HG02884 (cell line): ENCODE data around the gene CERS1.

Experiments used
- ATAC-seq: cut with Tn5 transposase; IDR thresholded peaks from one replicate; pipeline ENCODE4 v1.9.1; 2021; ENCODE audit warnings: mild to moderate bottlenecking, moderate library complexity; ENCODE audit not compliant: unreplicated experiment

Gene CERS1

DNA sequence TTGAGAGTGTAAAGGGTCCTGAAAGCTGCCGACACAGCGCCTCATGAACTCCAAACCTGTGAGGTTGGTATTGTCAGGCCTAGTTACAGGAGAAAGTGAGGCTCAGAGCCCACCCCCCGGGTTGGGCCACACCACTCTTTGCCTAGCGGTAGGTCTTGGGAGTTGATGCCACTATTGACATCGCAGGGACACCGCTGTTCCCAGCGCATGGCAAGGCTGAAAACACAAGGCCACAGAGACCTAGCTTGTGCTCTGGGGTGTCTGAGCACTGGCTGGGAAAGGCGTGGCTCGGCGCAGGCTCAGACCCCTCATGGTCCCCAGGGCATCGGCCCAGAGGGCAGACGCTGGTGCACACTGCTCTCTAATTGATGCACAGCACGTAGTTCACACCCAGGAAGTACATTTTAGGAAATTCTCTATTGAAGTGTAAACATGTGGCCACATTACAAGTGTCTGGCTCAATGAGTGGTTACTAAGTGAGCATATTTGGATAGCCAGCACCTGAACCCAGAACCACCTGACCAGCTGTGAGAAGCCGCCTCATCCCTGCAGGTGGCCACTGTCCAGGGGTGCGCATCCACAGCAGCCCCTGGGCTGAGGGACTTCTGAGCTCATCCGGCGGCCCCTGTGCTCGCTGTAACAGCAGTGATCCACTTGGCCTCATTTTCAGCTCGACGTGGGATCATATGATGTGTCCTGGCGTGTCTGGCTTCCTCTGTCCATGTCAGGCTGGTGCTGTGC, 36.9 kb downstream of the CERS1 start:
- ATAC-seq: no peak

GRCh38 chr19:18857223-18857622, 38.7 kb downstream of the CERS1 start:
- no peak for ATAC-seq

DNA sequence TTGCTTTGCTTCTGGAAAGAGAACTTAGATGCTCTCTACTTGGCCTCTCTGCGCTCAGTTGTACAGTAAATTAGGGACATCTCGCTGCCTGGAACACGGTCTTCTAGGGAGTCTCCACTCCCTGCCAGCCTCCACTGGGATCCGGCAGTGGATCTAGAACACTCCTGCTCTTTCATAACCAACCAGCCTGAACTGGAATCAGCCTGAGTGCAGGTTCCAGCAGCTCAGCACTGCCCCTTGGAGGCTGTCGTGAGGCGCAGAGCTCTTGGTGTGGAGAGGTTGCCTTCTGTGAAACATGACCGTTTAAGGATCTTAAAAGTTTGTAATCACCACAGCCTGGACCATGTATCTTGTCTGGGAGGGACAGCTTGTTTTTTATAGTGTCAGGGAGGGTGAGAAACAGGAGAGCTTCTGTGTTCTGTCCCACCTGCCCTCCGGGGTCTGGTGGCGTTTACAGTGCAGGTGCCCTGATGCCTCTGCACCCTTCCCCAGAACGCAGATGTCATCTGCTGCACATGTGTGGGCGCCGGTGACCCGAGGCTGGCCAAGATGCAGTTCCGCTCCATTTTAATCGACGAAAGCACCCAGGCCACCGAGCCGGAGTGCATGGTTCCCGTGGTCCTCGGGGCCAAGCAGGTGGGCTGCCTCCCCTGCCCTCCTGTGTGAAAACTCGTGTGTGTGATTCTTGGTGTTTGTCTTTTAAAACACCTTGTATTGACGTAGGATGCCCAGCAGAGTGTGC, 39.4 kb downstream of the CERS1 start:
- ATAC-seq: no peak

DNA sequence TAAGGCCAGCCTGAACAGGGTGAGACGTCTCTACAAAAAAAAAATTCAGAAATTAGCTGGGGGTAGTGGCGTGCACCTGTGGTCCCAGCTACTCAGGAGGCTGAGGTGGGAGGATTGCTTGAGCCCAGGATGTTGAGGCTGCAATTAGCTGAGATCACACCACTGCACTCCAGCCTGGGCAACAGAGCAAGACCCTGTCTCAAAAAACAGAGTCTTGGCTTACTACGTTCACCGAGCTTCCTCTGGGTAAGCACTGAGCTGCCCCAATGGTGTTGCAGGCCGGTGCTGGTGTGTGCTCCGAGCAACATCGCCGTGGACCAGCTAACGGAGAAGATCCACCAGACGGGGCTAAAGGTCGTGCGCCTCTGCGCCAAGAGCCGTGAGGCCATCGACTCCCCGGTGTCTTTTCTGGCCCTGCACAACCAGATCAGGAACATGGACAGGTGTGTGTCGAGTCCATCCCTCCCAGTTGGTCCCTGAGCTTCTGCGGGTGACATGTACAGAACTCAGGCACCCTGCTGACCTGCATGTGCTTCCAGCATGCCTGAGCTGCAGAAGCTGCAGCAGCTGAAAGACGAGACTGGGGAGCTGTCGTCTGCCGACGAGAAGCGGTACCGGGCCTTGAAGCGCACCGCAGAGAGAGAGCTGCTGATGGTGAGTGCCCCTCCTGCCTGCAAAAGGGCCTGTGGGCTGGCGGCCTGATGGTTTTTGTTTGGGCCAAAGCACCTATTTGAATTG, 40.1 kb downstream of the CERS1 start:
- no peak for ATAC-seq

- ATAC-seq: no peak
Observed at GRCh38 chr19:18854982-18855381, 41.0 kb downstream of the CERS1 start.

GRCh38 chr19:18853755-18854427, 42.1 kb downstream of the CERS1 start:
- ATAC-seq: no peak

- no peak for ATAC-seq
Observed at GRCh38 chr19:18852648-18853047, 43.3 kb downstream of the CERS1 start.

DNA sequence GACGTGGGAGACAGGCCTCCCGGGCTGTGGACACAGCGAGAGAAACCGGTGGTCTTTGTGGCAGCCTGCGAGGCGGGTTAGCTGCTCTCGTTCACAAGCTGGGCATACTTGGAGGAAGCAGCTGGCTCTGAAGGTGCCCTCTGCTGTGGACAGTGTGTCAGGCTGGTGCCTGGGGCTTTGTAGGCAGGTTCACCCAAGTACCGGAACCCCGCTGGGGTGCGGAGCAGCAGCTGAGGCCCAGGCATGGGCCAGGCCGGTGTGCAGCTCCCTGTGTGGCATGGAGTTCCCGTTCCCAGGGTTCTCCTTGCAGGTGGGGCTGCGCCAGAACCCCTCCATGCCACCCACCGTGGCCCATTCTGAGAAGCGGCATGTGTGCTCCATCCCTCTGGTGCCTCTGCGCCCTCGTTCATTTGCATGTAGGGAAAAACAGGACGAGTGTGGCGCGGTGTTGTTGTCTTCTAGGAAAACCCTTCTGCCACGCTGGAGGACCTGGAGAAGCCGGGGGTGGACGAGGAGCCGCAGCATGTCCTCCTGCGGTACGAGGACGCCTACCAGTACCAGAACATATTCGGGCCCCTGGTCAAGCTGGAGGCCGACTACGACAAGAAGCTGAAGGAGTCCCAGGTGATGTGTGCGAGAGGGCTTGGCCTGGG, 44.2 kb downstream of the CERS1 start:
- no peak for ATAC-seq

GRCh38 chr19:18850471-18851375, 45.2 kb downstream of the CERS1 start:
- ATAC-seq: no peak

GRCh38 chr19:18849838-18850400, 46.0 kb downstream of the CERS1 start:
- no peak for ATAC-seq

DNA sequence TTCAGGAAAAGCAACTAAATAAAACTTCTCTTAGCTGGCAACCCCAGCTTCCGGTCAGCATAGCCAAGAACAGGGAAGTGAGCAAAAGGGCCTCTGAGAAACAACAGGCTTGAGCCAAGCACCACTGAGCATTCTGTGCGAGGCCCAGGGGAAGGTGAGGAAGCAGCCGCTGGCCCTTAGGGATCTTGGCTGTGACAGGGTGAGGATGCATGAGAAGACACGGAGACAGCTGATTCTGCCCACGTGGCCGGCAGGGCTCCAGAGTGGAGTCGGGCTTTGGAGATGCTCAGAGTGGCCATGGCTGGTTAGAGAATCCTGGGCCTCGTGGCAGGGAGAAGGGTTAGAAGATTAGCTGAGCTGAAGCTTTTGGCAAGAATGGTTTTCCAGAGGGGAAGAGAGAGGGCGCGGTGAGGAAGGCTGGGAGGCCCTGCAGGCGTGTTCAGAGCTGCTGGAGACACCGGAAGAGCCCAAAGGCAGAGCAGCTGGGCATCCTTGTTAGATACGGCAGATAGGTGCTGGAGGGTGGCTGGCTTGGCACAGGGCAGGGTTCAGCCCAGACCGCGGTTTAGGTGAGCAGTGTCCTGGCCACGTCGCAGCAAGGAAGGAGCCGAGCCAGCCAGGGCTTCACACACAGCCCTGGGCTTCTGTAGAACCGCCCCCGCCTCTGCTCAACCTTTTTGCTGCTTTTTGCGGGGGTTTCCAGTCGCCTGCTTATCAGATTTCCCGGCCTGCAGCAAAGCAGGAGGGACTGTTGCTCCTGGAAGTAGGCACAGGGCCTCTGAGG, 46.9 kb downstream of the CERS1 start:
- no peak for ATAC-seq

DNA sequence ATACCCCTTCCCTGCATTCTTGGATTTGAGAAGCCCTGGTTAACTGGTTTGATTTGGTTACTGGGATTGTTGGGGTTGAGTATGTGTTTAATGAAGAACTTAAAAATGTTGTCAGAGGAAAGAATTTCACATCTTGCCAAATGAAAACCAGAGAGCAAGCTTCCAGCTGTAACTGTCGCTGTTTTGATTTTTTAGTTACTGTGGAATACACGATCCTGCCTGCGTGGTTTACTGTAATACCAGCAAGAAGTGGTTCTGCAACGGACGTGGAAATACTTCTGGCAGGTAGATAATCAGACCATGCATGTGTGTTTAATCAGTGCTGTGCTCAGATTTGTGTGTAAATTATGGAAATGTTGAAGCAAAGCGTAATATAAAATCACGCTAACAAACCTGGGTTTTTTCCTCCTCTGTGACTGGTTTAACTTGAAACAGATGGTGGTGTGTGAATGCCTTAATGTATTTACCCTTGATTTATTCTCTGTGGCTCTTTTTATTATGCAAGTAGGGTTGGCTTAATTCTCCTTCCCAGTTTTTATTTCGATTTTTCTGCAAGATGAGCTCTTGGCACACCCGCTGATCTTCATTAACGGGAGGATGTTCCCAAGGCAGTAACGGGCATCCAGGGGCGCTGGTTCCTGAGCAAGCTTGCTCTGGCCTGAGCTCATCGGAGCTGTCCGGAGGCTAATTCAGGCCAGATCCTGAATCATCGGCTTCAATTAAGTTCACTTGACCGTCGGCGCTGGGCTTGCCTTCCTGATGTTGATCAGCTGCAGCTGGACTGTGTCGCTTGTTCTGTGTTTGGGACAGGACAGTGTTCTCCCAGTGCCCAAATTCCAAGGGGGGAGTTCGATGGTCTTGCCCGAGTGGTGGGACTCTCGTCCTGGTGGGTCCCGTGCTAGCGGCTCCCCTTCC, 48.2 kb downstream of the CERS1 start:
- no peak for ATAC-seq

GRCh38 chr19:18846862-18847548, 49.0 kb downstream of the CERS1 start:
- no peak for ATAC-seq

GRCh38 chr19:18845961-18846360, 50.0 kb downstream of the CERS1 start:
- ATAC-seq: no peak

DNA sequence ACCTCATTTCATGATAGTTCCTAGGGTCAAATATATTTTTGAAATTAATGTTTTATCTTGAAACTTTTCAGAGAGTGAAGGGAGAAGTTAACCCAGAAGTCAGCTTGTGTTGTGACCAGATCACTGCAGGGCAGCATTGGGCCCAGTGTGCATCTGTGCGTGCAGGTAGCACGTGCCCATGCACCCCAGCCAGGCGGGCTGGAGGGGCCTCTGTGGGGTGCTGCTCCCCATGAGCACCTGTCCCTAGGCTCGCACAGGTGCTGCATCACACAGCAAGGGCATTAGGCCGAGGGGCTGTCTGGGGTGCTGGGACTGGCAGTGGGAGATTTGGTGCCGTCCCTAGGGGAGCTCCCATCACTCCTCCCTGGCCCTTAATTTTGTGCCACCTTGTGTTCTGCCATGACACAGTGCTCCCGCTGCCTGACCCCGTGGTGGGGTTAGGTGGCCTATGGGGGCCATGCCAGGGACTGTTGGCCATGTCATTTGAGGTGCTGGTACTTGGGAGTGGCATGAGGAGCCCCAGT, 51.1 kb downstream of the CERS1 start:
- ATAC-seq: no peak

DNA sequence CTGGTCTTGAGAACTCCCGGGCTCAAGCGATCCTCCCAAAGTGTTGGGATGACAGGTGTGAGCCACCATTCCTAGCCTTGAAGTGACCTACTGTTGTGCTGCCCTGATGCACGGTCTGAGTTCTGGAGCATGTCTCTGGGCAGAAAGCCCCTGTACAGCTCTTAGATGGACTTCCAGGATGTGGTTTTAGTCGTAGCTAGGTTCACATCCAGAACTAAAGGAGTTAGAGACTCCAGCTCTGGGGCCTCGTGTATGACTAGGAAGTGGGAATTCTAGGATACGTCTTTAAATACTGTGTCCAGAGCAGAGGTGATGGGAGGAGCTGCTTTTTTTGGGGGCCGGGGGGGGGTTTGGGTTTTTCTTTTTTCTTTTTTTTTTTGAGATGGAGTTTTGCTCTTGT, 52.0 kb downstream of the CERS1 start:
- no peak for ATAC-seq

- ATAC-seq: no peak
Observed at GRCh38 chr19:18842166-18842565, 53.8 kb downstream of the CERS1 start.
